ENCODE data around the gene HMGN2. TPM values are rescaled to one million over a fixed set of nuclear protein-coding genes. Genes with fewer than 3 reads are reported as not detected.

Gene HMGN2
- total RNA-seq, 4 donors from 2014 or later: 101 to 194 (median 146) TPM

DNA sequence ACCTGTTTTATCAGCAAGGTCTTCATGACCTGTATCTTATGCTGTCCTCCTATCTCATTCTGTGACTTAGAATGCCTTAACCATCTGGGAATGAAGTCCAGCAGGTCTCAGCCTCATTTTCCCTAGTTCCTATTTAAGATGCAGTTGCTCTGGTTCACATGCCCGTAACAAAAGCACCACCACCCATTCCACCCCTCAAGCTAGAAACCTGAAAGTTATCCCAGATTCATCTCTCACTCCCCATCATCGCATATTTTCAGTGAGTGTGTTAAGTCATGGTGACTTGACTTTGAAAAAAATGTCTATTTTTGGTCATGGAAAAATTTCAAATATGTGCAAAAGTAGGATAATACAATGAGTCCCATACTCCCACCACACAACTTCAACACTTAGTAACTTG is 11.7 kb downstream of the HMGN2 start:
- Histone ChIP-seq H3K27ac (no peak overlapping the region), H3K27me3 (no peaks in the 10 kb centered on the region), H3K36me3 (peaks cover 10% of the 10 kb centered on the region), H3K4me1 (no peaks in the 10 kb centered on the region), H3K4me3 (no peak overlapping the region), H3K9me3 (no peaks in the 10 kb centered on the region)
- no peak for DNase-seq (ENCODE audit: low spot score in 2 of 2)
- TF ChIP-seq POLR2AphosphoS5 (IDR thresholded peaks at IDR 0.05) (no peak), EP300 (IDR thresholded peaks at IDR 0.05) (no peak), CTCF (IDR thresholded peaks at IDR 0.05) (no peak), POLR2A (IDR thresholded peaks at IDR 0.05) (no peak)
- 75% methylated on average over 2 of the region's 2 CpGs for WGBS

GRCh38 chr1:26490155-26490554 is 17.9 kb downstream of the HMGN2 start:
- H3K27me3 ChIP-seq: no peaks in the 10 kb centered on the region
- WGBS: 80% methylated on average over 4 of the region's 4 CpGs
- no peak overlapping the region for H3K27ac ChIP-seq
- no peaks in the 10 kb centered on the region for H3K4me1 ChIP-seq
- H3K9me3 ChIP-seq: no peaks in the 10 kb centered on the region
- no peak overlapping the region for H3K4me3 ChIP-seq
- TF ChIP-seq EP300 (IDR thresholded peaks at IDR 0.05) (no peak), POLR2A (IDR thresholded peaks at IDR 0.05) (no peak), POLR2AphosphoS5 (IDR thresholded peaks at IDR 0.05) (no peak), CTCF (IDR thresholded peaks at IDR 0.05) (no peak)
- DNase-seq (ENCODE audit: low spot score in 2 of 2): no peak
- no peaks in the 10 kb centered on the region for H3K36me3 ChIP-seq

GRCh38 chr1:26493267-26493666 is 21.0 kb downstream of the HMGN2 start:
- Histone ChIP-seq H3K36me3 (no peaks in the 10 kb centered on the region), H3K27ac (no peak overlapping the region), H3K4me3 (no peak overlapping the region), H3K9me3 (no peaks in the 10 kb centered on the region), H3K27me3 (no peaks in the 10 kb centered on the region), H3K4me1 (no peaks in the 10 kb centered on the region)
- 64% methylated on average over 3 of the region's 3 CpGs for WGBS
- TF ChIP-seq EP300 (IDR thresholded peaks at IDR 0.05) (no peak), POLR2AphosphoS5 (IDR thresholded peaks at IDR 0.05) (no peak), CTCF (IDR thresholded peaks at IDR 0.05) (no peak), POLR2A (IDR thresholded peaks at IDR 0.05) (no peak)
- no peak for DNase-seq (ENCODE audit: low spot score in 2 of 2)

DNA sequence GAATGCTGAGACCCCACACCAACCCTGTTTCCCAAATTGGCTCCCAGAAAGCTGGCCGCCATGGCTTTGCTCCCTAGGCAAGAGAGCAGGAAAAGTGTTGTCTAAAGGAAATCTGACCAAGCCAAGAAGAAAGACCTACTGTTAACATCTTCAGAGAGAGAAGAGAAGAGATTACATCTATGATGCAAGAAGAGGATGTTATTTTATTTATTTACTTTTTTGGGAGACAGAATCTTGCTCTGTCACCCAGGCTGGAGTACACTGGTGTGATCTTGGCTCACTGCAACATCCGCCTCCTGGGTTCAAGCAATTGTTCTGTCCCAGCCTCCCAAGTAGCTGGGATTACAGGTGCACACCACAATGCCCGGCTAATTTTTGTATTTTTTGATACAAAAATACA is 21.7 kb downstream of the HMGN2 start:
- no peak overlapping the region for H3K27ac ChIP-seq
- H3K36me3 ChIP-seq: no peaks in the 10 kb centered on the region
- no peak overlapping the region for H3K4me3 ChIP-seq
- H3K27me3 ChIP-seq: no peaks in the 10 kb centered on the region
- 83% methylated on average over 3 of the region's 3 CpGs for WGBS
- no peak for DNase-seq (ENCODE audit: low spot score in 2 of 2)
- no peaks in the 10 kb centered on the region for H3K9me3 ChIP-seq
- TF ChIP-seq POLR2A (IDR thresholded peaks at IDR 0.05) (no peak), POLR2AphosphoS5 (IDR thresholded peaks at IDR 0.05) (no peak), EP300 (IDR thresholded peaks at IDR 0.05) (no peak), CTCF (IDR thresholded peaks at IDR 0.05) (no peak)
- no peaks in the 10 kb centered on the region for H3K4me1 ChIP-seq

- H3K9me3 ChIP-seq: no peaks in the 10 kb centered on the region
- 50% methylated on average over 1 of the region's 4 CpGs for WGBS
- DNase-seq (ENCODE audit: low spot score in 2 of 2): no peak
- TF ChIP-seq POLR2AphosphoS5 (IDR thresholded peaks at IDR 0.05): no peak
- TF ChIP-seq POLR2A (IDR thresholded peaks at IDR 0.05): no peak
- no peak for TF ChIP-seq CTCF (IDR thresholded peaks at IDR 0.05)
- no peak for TF ChIP-seq EP300 (IDR thresholded peaks at IDR 0.05)
- H3K4me1 ChIP-seq: peaks cover 19% of the 10 kb centered on the region
- no peaks in the 10 kb centered on the region for H3K36me3 ChIP-seq
- H3K4me3 ChIP-seq: no peak overlapping the region
- H3K27me3 ChIP-seq: no peaks in the 10 kb centered on the region
- H3K27ac ChIP-seq: no peak overlapping the region
These were observed 24.6 kb downstream of the HMGN2 start for GRCh38 chr1:26496861-26497260.

Measured in suprapubic skin (tissue), 4 donors.